Measurements from ENCODE around the gene DOCK2.
A peak's percentile ranks its signal among the peaks of the same experiment; 100 is the strongest.

DOCK2 gene

GRCh38 chr5:169609716-169610115, 27.4 kb upstream of the DOCK2 start:
- Histone ChIP-seq H3K9me3 (ENCODE audit: control insufficient read depth, insufficient read depth, low read depth, low read length) (no peaks in the 10 kb centered on the region), H3K36me3 (ENCODE audit: control insufficient read depth in 2 of 2, insufficient read depth in 1 of 2, low read length in 2 of 2) (peaks cover 0 to 7% of the 10 kb centered on the region in 2 experiments; a peak in 1 of 3 replicates), H3K4me3 (ENCODE audit: low read depth, low read length) (no peak overlapping the region), H3K27ac (ENCODE audit: extremely low read depth, low read depth, low read length) (no peak overlapping the region), H3K4me1 (ENCODE audit: control insufficient read depth, insufficient read depth, low read length) (no peaks in the 10 kb centered on the region)
- TF ChIP-seq HOXC10 (CRISPR knock-in tag; IDR thresholded peaks at IDR 0.05) (no peak), ELK4 (IDR thresholded peaks at IDR 0.05; ENCODE audit: borderline replicate concordance, low read depth, low read length) (no peak), ZNF23 (tag by site-specific recombination; IDR thresholded peaks at IDR 0.05; ENCODE audit: borderline replicate concordance) (no peak), REPIN1 (tag by site-specific recombination; IDR thresholded peaks at IDR 0.05; ENCODE audit: low read depth) (no peak), ZNF654 (tag by site-specific recombination; IDR thresholded peaks at IDR 0.05; ENCODE audit: low read depth) (no peak), ZNF548 (tag by site-specific recombination; IDR thresholded peaks at IDR 0.05) (no peak), ZNF202 (tag by site-specific recombination; IDR thresholded peaks at IDR 0.05; ENCODE audit: borderline replicate concordance) (no peak), ZNF211 (tag by site-specific recombination; IDR thresholded peaks at IDR 0.05; ENCODE audit: low read depth) (no peak), ZNF518A (tag by site-specific recombination; conservative IDR thresholded peaks at IDR 0.05; ENCODE audit: low read depth) (no peak), ZNF169 (tag by site-specific recombination; IDR thresholded peaks at IDR 0.05) (no peak)
- ChIA-PET CTCF (interaction anchor here (0.5 kb wide), 1 partner anchor 412 kb away, joined by 4 read pairs; no protein-coding TSS in a partner anchor), POLR2A (no interaction called here)

- H3K4me1 ChIP-seq (ENCODE audit: control insufficient read depth, insufficient read depth, low read length): no peaks in the 10 kb centered on the region
- TF ChIP-seq ZNF23 (tag by site-specific recombination; IDR thresholded peaks at IDR 0.05; ENCODE audit: borderline replicate concordance) (no peak), SETDB1 (IDR thresholded peaks at IDR 0.05; ENCODE audit: insufficient read length, low read length) (peak; percentile 84), ZNF692 (tag by site-specific recombination; IDR thresholded peaks at IDR 0.05) (no peak)
- H3K36me3 ChIP-seq (ENCODE audit: control insufficient read depth in 2 of 2, insufficient read depth in 1 of 2, low read length in 2 of 2): peaks cover 0 to 4% of the 10 kb centered on the region in 2 experiments; a peak in 1 of 3 replicates
- no peaks in the 10 kb centered on the region for H3K9me3 ChIP-seq (ENCODE audit: control insufficient read depth, insufficient read depth, low read depth, low read length)
- no peak overlapping the region for H3K27ac ChIP-seq (ENCODE audit: extremely low read depth, low read depth, low read length)
- POLR2A ChIA-PET: no interaction called here
- H3K4me3 ChIP-seq (ENCODE audit: low read depth, low read length): no peak overlapping the region
- CTCF ChIA-PET: interaction anchor here (0.7 kb wide), 1 partner anchor 665 kb away, joined by 3 read pairs; no protein-coding TSS in a partner anchor
These were observed 26.5 kb upstream of the DOCK2 start for GRCh38 chr5:169610606-169611005.

- Histone ChIP-seq H3K27ac (ENCODE audit: extremely low read depth, low read depth, low read length) (no peak overlapping the region), H3K9me3 (ENCODE audit: control insufficient read depth, insufficient read depth, low read depth, low read length) (no peaks in the 10 kb centered on the region), H3K4me3 (ENCODE audit: low read depth, low read length) (no peak overlapping the region), H3K36me3 (ENCODE audit: control insufficient read depth in 2 of 2, insufficient read depth in 1 of 2, low read length in 2 of 2) (no peaks in the 10 kb centered on the region), H3K4me1 (ENCODE audit: control insufficient read depth, insufficient read depth, low read length) (no peaks in the 10 kb centered on the region)
- ChIA-PET CTCF (interaction anchor here (0.6 kb wide), 1 partner anchor 823 kb away, joined by 3 read pairs; no protein-coding TSS in a partner anchor), POLR2A (no interaction called here)
- TF ChIP-seq ZNF426 (tag by site-specific recombination; IDR thresholded peaks at IDR 0.05): no peak
- TF ChIP-seq KLF8 (tag by site-specific recombination; IDR thresholded peaks at IDR 0.05): no peak
- no peak for TF ChIP-seq IKZF3 (tag by site-specific recombination; IDR thresholded peaks at IDR 0.05)
- no peak for TF ChIP-seq ZNF626 (tag by site-specific recombination; IDR thresholded peaks at IDR 0.05)
- TF ChIP-seq TRIM28 (IDR thresholded peaks at IDR 0.05; ENCODE audit: borderline replicate concordance, low read length): no peak
- TF ChIP-seq CTCF (tag by site-specific recombination; IDR thresholded peaks at IDR 0.05): no peak
- TF ChIP-seq ZEB2 (tag by site-specific recombination; IDR thresholded peaks at IDR 0.05): no peak
- no peak for TF ChIP-seq ZNF133 (tag by site-specific recombination; IDR thresholded peaks at IDR 0.05)
- no peak for TF ChIP-seq ZFP37 (tag by site-specific recombination; IDR thresholded peaks at IDR 0.05)
- TF ChIP-seq ZNF654 (tag by site-specific recombination; IDR thresholded peaks at IDR 0.05; ENCODE audit: low read depth): no peak
- TF ChIP-seq ZNF174 (tag by site-specific recombination; IDR thresholded peaks at IDR 0.05): no peak
- TF ChIP-seq ZNF610 (tag by site-specific recombination; IDR thresholded peaks at IDR 0.05; ENCODE audit: borderline replicate concordance): no peak
These were observed 21.5 kb upstream of the DOCK2 start for GRCh38 chr5:169615561-169615960.

Data from HEK293 (cell line).